K562 (cell line): Measurements from ENCODE around the gene SPRTN. TPM values are rescaled to one million over a fixed set of nuclear protein-coding genes. Genes with fewer than 3 reads are reported as not detected.

Experiments
- EP300 ChIP-seq: IDR thresholded peaks from 2 replicates; pipeline ENCODE4 v1.6.1; 2012; ENCODE audit warnings: low read length, improper control_type of control experiment
- HNRNPK ChIP-seq: fragments of 200-400 bp; formaldehyde crosslinking; IDR thresholded peaks from one replicate; pipeline ENCODE4 v1.6.1; 2018; ENCODE audit warnings: mild to moderate bottlenecking, low read depth, low read length; ENCODE audit not compliant: poor library complexity, severe bottlenecking
- POLR3G ChIP-seq: IDR thresholded peaks from 2 replicates; pipeline ENCODE4 v1.6.1; 2011; ENCODE audit not compliant: insufficient read length, insufficient replicate concordance; ENCODE audit errors: extremely low read depth
- PTRF ChIP-seq: fragments of 450-650 bp; IDR thresholded peaks from 2 replicates; pipeline ENCODE4 v1.6.1; 2016; ENCODE audit warnings: mild to moderate bottlenecking, missing genetic modification characterization, missing compliant biosample characterization
- RBM22 ChIP-seq: fragments of 200-400 bp; formaldehyde crosslinking; IDR thresholded peaks from 2 replicates; pipeline ENCODE4 v1.6.1; 2018; ENCODE audit warnings: low read length, low read depth; ENCODE audit not compliant: poor library complexity, severe bottlenecking
- RBM39 ChIP-seq: fragments of 200-400 bp; formaldehyde crosslinking; optimal IDR thresholded peaks from 2 replicates; pipeline ENCODE3; 2018; ENCODE audit warnings: low read depth, low read length
- SMARCB1 ChIP-seq: IDR thresholded peaks from 2 replicates; pipeline ENCODE4 v1.6.1; 2011; ENCODE audit warnings: improper control_type of control experiment, low read depth; ENCODE audit not compliant: insufficient read length
- ZNF354B ChIP-seq: fragments of 250-450 bp; sonication (Bioruptor Pico); IDR thresholded peaks from 2 replicates; pipeline ENCODE4 v1.4.0; 2020
- polyA plus RNA-seq, 8 experiments: library from polyadenylated mRNA; depleted of rRNA in 4 of 8; stranded (reverse) in 5 of 8; unstranded in 3 of 8; fragments of >200 nt; fragmentation: Nextera tagmentation in 2 of 8; fragmentation: Illumina TruSeq in 1 of 8; extraction: Ambion mirVana in 2 of 8; extraction: Trizol in 1 of 8; gene quantifications; 2 replicates each; pipeline versions ENCODE4 v1.2.1 to v1.2.3, GENCODE V29; 2011 to 2014; ENCODE audit warnings: inconsistent platforms in 1 of 8, missing spikeins in 1 of 8
- total RNA-seq, 7 experiments: library from RNA; depleted of rRNA in 6 of 7; stranded (reverse); fragments of >200 nt in 6 of 7; fragmentation: Illumina TruSeq in 2 of 7; extraction: Trizol in 2 of 7; gene quantifications; 2 replicates each; pipeline versions ENCODE4 v1.2.1 to v1.2.3, GENCODE V29; 2011 to 2021; ENCODE audit warnings: low replicate concordance in 1 of 7
- TF ChIP-seq, protein P1 (sequence below): sonication (generic); formaldehyde crosslinking; IDR thresholded peaks from 2 replicates; pipeline ENCODE4 v1.8.0; 2023; ENCODE audit warnings: mild to moderate bottlenecking, missing genetic modification reagents
- TF ChIP-seq, protein P2 (sequence below): fragments of 200-400 bp; formaldehyde crosslinking; IDR thresholded peaks from 2 replicates; pipeline ENCODE4 v1.6.1; 2017; ENCODE audit warnings: mild to moderate bottlenecking, low read depth, low read length, moderate library complexity
- TF ChIP-seq, protein P3 (sequence below): fragments of 250-450 bp; sonication (Bioruptor Pico); IDR thresholded peaks from 2 replicates; pipeline ENCODE4 v1.8.0; 2022; ENCODE audit warnings: moderate library complexity, mild to moderate bottlenecking, inconsistent platforms
- TF ChIP-seq, protein P4 (sequence below): sonication (generic); IDR thresholded peaks from 2 replicates; pipeline ENCODE4 v1.6.1; 2016

The SPRTN gene
- total and polyA plus RNA-seq, 9 of the 15 experiments (the other 6 are each of a cell fraction or from before 2014, with no cell fraction given): 8.1 to 32.5 (median 21.2) TPM

DNA sequence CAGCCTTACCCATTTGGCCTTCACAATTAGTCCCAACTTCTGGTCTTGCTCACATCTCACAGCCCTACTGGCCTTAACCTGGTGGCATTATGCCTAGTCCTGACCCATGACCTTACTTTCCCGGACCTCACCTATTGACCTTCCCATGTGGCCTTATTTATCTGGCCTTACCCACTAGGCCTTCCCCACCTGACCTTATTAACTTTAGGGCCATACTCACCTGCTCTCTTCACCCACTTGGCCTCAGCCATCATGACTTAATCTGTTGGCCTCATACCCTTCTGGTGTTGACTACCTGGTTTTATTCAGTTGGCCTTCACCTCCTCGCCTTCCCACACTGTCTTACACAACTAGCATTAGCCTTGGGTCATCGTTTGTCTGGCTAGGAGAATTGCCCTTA lies 36.1 kb upstream of the SPRTN start (continued):
- TF ChIP-seq, protein P1, sequence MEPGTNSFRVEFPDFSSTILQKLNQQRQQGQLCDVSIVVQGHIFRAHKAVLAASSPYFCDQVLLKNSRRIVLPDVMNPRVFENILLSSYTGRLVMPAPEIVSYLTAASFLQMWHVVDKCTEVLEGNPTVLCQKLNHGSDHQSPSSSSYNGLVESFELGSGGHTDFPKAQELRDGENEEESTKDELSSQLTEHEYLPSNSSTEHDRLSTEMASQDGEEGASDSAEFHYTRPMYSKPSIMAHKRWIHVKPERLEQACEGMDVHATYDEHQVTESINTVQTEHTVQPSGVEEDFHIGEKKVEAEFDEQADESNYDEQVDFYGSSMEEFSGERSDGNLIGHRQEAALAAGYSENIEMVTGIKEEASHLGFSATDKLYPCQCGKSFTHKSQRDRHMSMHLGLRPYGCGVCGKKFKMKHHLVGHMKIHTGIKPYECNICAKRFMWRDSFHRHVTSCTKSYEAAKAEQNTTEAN (CRISPR knock-in tag): no peak
- TF ChIP-seq PTRF (tag) (no peak), HNRNPK (no peak), ZNF354B (no peak), EP300 (no peak), RBM39 (no peak), RBM22 (no peak), SMARCB1 (no peak), POLR3G (no peak)
- TF ChIP-seq, protein P2, sequence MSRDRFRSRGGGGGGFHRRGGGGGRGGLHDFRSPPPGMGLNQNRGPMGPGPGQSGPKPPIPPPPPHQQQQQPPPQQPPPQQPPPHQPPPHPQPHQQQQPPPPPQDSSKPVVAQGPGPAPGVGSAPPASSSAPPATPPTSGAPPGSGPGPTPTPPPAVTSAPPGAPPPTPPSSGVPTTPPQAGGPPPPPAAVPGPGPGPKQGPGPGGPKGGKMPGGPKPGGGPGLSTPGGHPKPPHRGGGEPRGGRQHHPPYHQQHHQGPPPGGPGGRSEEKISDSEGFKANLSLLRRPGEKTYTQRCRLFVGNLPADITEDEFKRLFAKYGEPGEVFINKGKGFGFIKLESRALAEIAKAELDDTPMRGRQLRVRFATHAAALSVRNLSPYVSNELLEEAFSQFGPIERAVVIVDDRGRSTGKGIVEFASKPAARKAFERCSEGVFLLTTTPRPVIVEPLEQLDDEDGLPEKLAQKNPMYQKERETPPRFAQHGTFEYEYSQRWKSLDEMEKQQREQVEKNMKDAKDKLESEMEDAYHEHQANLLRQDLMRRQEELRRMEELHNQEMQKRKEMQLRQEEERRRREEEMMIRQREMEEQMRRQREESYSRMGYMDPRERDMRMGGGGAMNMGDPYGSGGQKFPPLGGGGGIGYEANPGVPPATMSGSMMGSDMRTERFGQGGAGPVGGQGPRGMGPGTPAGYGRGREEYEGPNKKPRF: no peak
- TF ChIP-seq, protein P3, sequence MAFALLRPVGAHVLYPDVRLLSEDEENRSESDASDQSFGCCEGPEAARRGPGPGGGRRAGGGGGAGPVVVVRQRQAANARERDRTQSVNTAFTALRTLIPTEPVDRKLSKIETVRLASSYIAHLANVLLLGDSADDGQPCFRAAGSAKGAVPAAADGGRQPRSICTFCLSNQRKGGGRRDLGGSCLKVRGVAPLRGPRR (CRISPR knock-in tag): no peak
- TF ChIP-seq, protein P4, sequence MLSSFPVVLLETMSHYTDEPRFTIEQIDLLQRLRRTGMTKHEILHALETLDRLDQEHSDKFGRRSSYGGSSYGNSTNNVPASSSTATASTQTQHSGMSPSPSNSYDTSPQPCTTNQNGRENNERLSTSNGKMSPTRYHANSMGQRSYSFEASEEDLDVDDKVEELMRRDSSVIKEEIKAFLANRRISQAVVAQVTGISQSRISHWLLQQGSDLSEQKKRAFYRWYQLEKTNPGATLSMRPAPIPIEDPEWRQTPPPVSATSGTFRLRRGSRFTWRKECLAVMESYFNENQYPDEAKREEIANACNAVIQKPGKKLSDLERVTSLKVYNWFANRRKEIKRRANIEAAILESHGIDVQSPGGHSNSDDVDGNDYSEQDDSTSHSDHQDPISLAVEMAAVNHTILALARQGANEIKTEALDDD: no peak
- TF ChIP-seq, all 486 proteins: peak for 0
